ENCODE data around the gene ZNF362.

ZNF362 gene

GRCh38 chr1:33267468-33268205, 11.3 kb downstream of the ZNF362 start:
- DNase-seq (ENCODE audit: extremely low read depth in 1 of 2, low read depth in 1 of 2), result no peak

- no peak for DNase-seq (ENCODE audit: extremely low read depth in 1 of 2, low read depth in 1 of 2)
These were observed 12.2 kb downstream of the ZNF362 start for GRCh38 chr1:33268457-33268856.

- DNase-seq (ENCODE audit: extremely low read depth in 1 of 2, low read depth in 1 of 2), result no peak
These were observed 12.8 kb downstream of the ZNF362 start for GRCh38 chr1:33268927-33269610.

- DNase-seq (ENCODE audit: extremely low read depth in 1 of 2, low read depth in 1 of 2), result no peak
These were observed 13.3 kb downstream of the ZNF362 start for GRCh38 chr1:33269621-33270020.

- no peak for DNase-seq (ENCODE audit: extremely low read depth in 1 of 2, low read depth in 1 of 2)
These were observed 14.1 kb downstream of the ZNF362 start for GRCh38 chr1:33270379-33270778.

GRCh38 chr1:33270808-33271465, 14.6 kb downstream of the ZNF362 start:
- no peak for DNase-seq (ENCODE audit: extremely low read depth in 1 of 2, low read depth in 1 of 2)

GRCh38 chr1:33271666-33272505, 15.6 kb downstream of the ZNF362 start:
- no peak for DNase-seq (ENCODE audit: extremely low read depth in 1 of 2, low read depth in 1 of 2)

GRCh38 chr1:33272509-33272908, 16.2 kb downstream of the ZNF362 start:
- DNase-seq (ENCODE audit: extremely low read depth in 1 of 2, low read depth in 1 of 2), result no peak

- DNase-seq (ENCODE audit: extremely low read depth in 1 of 2, low read depth in 1 of 2), result no peak
These were observed 16.6 kb downstream of the ZNF362 start for GRCh38 chr1:33272930-33273329.

GRCh38 chr1:33273406-33273805, 17.1 kb downstream of the ZNF362 start:
- no peak for DNase-seq (ENCODE audit: extremely low read depth in 1 of 2, low read depth in 1 of 2)

GRCh38 chr1:33273961-33274371, 17.7 kb downstream of the ZNF362 start:
- DNase-seq (ENCODE audit: extremely low read depth in 1 of 2, low read depth in 1 of 2), result no peak

GRCh38 chr1:33274446-33274845, 18.2 kb downstream of the ZNF362 start:
- no peak for DNase-seq (ENCODE audit: extremely low read depth in 1 of 2, low read depth in 1 of 2)

GRCh38 chr1:33275195-33275594, 18.9 kb downstream of the ZNF362 start:
- no peak for DNase-seq (ENCODE audit: extremely low read depth in 1 of 2, low read depth in 1 of 2)

- DNase-seq (ENCODE audit: extremely low read depth in 1 of 2, low read depth in 1 of 2), result no peak
These were observed 19.6 kb downstream of the ZNF362 start for GRCh38 chr1:33275706-33276572.

- DNase-seq (ENCODE audit: extremely low read depth in 1 of 2, low read depth in 1 of 2), result no peak
These were observed 20.4 kb downstream of the ZNF362 start for GRCh38 chr1:33276573-33277298.

GRCh38 chr1:33277488-33278084, 21.3 kb downstream of the ZNF362 start:
- DNase-seq (ENCODE audit: extremely low read depth in 1 of 2, low read depth in 1 of 2), result no peak

- no peak for DNase-seq (ENCODE audit: extremely low read depth in 1 of 2, low read depth in 1 of 2)
These were observed 23.9 kb downstream of the ZNF362 start for GRCh38 chr1:33280091-33280661.

GRCh38 chr1:33281554-33282303, 25.4 kb downstream of the ZNF362 start:
- no peak for DNase-seq (ENCODE audit: extremely low read depth in 1 of 2, low read depth in 1 of 2)
